HG03432 (cell line): ENCODE results near the gene SGK1.
"Not testable (repeated sequence)": the region's sequence is repeated elsewhere in the genome, so short reads cannot be mapped to it uniquely, and the experiment has no call there.

ENCODE experiments used
- ATAC-seq: cut with Tn5 transposase; IDR thresholded peaks from one replicate; pipeline ENCODE4 v1.9.1; 2021; ENCODE audit warnings: mild to moderate bottlenecking, moderate library complexity; ENCODE audit not compliant: unreplicated experiment

SGK1 gene

GRCh38 chr6:134256862-134257261, 61.0 kb downstream of the SGK1 start:
- ATAC-seq, result no peak

GRCh38 chr6:134255280-134255679, 62.6 kb downstream of the SGK1 start:
- ATAC-seq, result not testable (repeated sequence)

DNA sequence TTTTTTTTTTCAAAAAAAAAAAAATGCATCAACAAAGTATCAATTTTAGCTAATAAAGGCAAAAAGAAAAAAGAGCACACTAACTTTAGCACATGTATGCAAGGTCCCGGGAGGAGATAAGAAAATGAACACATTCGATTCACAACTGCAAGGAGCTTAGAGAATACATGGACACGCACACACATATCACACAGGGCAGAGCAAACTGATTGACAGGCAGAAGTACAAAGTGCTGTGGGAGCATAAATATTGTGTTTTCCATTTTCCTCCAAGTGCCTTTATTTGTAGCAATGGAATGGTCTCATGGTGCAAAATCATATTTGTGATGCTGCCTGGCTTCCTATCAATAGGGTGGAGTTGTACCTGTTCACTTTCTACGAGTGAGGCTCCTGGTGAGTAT, 63.8 kb downstream of the SGK1 start:
- no peak for ATAC-seq

GRCh38 chr6:134253681-134254080, 64.2 kb downstream of the SGK1 start:
- no peak for ATAC-seq

DNA sequence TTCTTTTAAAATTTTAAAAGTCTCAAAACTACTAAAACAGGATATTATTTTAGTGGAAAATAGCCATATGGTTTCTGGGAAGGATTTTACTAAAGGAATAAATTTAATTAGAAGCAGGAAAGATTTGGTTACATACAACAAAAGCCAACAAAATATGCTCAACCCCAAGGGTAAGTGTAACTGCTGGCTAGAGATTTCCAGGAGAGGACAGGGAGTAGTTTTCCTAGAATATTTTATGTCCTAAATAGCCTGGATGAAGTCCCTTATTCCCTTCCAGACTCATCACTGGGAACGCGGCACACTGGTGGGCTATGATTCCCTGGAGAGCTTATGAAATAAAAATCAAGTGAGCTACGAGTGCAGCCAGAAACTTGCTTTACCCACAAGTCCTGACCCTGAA, 66.6 kb downstream of the SGK1 start:
- no peak for ATAC-seq

- ATAC-seq, result no peak
Observed at GRCh38 chr6:134250776-134251175, 67.1 kb downstream of the SGK1 start.

- no peak for ATAC-seq
Observed at GRCh38 chr6:134249759-134250602, 67.9 kb downstream of the SGK1 start.

- no peak for ATAC-seq
Observed at GRCh38 chr6:134249239-134249758, 68.6 kb downstream of the SGK1 start.

DNA sequence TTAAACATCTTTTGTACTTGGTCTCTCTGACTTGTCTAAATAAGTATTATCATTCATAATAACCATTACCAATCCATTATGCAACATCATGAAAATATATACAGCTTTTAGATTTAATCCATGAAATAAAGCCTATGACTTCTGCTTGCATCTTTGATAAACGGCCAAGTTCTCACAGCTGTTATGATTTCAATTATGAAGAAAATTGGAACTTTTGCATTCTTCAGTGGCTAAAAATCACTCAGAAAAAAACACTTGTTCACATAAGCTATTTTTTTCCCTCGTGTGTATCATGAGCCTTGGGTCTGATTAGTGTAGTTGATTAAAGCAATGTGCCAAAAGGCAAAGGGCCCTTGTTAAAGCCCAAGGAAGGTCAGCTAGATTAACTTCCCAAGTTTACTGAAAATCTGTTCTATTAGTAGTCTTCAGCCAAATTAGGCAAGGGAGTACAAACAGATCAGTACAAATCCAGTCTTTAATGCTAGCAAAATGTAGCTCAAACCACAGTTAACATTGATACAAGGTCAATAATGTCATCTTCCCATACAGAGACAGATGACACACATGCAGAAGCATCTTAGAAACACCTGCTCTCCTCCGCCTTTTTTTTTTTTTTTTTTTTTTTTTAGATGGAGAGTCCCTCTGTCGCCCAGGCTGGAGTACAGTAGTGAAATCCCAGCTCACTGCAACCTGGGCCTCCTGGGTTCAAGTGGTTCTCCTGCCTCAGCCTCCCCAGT, 69.9 kb downstream of the SGK1 start:
- ATAC-seq, result no peak

- ATAC-seq, result peak; percentile 91
Observed at GRCh38 chr6:134247231-134247833, 70.6 kb downstream of the SGK1 start.

DNA sequence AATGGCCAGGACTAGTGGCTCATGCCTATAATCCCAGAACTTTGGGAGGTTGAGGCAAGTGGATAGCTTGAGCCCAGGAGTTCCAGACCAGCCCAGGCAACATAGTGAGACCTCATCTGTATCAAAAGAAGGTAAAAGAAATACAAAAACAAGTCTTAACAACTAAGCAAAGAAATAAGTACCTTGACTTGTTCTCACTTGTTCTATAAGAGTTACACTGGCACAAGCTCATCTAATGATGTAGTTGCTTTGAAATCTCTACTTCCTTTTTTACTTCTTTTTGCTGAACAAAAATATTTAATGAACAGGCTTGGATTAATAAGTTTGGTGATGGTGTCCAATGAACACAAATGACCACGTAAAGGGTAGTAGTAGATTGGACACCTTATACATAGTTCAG, 72.2 kb downstream of the SGK1 start:
- no peak for ATAC-seq

DNA sequence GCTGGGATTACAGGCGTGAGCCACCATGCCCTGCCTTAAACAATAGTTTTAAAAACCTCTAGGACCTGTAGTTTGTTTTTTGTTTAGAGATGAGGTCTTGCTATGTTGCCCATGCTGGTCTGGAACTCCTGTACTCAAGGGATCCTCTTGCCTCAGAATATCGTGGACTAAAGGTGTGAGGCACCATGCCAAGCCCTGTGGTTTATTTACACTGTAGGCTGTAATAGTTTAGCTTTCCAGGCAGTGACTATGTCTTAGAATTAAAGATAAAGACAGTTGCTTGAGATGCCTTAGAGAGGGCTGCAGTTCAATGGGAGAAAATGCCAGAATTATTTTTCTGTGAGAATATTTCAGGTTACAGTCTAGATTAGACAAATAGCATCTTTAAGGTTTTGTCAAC, 72.9 kb downstream of the SGK1 start:
- ATAC-seq, result no peak

- peak; percentile 33 for ATAC-seq
Observed at GRCh38 chr6:134240665-134241431, 77.1 kb downstream of the SGK1 start.

DNA sequence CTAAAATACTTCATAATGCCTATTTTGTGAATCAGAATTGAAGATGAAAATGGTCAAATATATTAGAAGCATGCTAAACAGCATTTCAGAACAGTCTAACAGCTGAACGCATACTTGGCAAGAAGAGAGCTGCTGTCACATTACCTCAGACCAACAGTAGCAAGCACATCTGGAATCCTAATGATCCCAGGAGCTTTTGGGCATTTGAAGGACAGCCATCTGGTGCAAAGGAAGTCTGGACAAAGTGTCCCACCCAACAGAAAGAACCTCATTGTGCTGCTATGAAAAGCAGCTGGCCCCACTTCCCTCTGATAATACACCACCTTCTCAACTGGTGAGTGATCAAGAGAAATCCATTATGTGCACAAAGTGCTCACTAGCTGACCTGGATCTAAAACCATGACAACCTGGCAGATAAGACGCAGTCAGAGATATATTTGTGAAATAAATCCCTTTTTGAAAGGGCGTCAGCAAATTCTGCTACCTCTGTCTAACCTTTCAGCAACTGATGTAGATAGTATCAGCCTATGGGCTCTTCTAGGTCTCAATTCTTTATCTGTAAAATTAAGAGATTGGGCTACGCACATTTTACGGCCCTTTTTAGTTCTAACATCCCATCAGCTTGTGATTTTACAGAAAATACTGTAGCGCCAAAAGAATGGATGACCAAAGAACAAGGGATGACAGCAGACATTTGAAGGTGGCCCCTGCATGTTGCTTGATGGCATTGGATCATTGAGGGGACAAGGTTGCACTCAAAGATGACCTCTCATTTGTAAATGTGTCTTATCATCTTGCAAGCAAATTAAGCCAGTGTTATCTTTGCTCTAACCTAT, 78.7 kb downstream of the SGK1 start:
- no peak for ATAC-seq

DNA sequence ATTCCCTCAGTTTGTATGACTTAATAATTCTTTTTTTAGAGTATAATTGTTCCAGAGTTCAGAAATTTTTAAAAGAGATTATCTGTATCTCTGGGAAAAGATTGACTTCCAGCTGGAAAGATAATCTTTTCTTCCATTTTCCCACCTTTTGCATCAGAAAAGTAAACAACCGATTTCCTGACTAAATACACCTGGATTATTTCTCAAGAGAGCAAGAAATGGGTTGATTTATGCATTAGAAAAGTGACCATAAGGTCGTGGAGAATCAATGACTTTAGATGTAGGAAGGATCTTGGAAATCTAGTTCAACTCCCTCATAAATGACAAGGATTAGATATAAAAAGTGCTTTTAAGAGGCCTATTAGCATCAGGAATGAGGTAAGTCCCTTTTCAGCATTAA, 79.9 kb downstream of the SGK1 start:
- ATAC-seq, result no peak

DNA sequence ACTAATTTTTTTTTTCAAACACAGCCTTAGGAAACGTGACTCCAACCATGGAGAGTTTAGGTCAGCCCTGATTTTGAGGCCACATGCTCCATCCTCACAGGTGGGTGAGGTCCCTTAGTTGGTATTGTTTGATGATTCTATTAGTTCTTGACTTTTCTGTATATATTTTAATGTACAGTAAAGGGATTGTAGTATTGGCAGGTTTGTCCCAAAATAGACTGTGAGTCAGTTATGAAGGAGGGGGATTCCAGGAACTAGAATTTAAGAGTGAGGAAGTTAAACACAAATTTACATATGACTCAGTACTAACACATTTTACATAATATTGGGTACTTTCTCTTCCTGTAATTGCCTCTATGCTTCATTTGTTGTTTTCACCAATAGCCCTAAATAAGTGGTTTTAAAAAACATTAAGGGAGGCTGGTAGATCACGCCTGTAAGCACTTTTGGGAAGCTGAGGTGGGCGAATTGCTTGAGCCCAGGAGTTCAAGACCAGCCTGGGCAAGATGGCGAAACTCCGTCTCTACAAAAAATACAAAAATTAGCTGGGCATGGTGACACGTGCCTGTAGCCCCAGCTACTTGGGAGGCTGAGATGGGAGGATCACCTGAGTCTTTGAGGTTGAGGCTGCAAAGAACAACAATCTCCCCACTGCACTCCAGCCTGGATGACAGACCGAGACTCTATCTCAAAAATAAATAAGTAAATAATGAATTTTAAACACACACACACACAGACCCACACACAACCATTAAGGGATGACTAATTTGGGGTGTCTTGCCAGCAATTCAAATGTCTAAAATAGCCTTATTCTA, 81.8 kb downstream of the SGK1 start:
- ATAC-seq, result peak; percentile 96

DNA sequence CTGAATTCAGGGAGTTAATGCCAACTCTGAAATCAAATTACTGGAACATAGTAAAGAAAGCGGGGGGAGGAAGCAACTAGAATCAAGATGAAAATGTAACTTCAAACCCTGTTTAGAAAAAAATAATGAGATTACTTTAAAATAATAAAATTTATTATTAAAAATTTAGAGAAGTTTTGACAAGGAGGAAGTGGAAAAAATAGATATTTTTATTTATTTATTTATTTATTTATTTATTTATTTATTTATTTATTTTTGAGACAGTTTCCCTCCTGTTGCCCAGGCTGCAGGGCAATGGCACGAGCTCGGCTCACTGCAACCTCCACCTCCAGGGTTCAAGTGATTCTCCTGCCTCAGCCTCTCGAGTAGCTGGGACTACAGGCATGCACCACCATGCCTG, 82.6 kb downstream of the SGK1 start:
- not testable (repeated sequence) for ATAC-seq

- no peak for ATAC-seq
Observed at GRCh38 chr6:134233180-134233955, 84.5 kb downstream of the SGK1 start.
